K562 (cell line): ENCODE results near the gene ZFR2. TPM values are rescaled to one million over a fixed set of nuclear protein-coding genes. Genes with fewer than 3 reads are reported as not detected.
A peak's percentile ranks its signal among the peaks of the same experiment; 100 is the strongest.

Experiments used
- BCOR ChIP-seq: fragments of 450-650 bp; IDR thresholded peaks from 2 replicates; pipeline ENCODE4 v1.6.1; 2016
- CC2D1A ChIP-seq: fragments of 450-650 bp; IDR thresholded peaks from 2 replicates; pipeline ENCODE4 v1.6.1; 2017; ENCODE audit warnings: mild to moderate bottlenecking
- CREM ChIP-seq: IDR thresholded peaks from 2 replicates; pipeline ENCODE4 v1.6.1; 2014; ENCODE audit warnings: antibody characterized with exemption, low read depth
- ETV5 ChIP-seq: sonication (generic); formaldehyde crosslinking; IDR thresholded peaks from 2 replicates; pipeline ENCODE4 v1.4.0; 2020; ENCODE audit warnings: low read depth, mild to moderate bottlenecking, missing genetic modification reagents
- L3MBTL2 ChIP-seq: fragments of 450-650 bp; IDR thresholded peaks from 2 replicates; pipeline ENCODE4 v1.6.1; 2016; ENCODE audit warnings: mild to moderate bottlenecking, moderate library complexity
- MTA3 ChIP-seq: fragments of 450-650 bp; formaldehyde crosslinking; IDR thresholded peaks from 2 replicates; pipeline ENCODE4 v1.6.1; 2017; ENCODE audit warnings: mild to moderate bottlenecking, borderline replicate concordance
- MYBL2 ChIP-seq, 2 experiments: fragments of 450-650 bp in 1 of 2; sonication (generic) in 1 of 2; formaldehyde crosslinking in 1 of 2; IDR thresholded peaks; 2 replicates each; pipeline versions ENCODE4 v1.6.1 to v1.8.1; 2017 to 2022; ENCODE audit warnings: borderline replicate concordance in 1 of 2, inconsistent platforms in 1 of 2, low read depth in 1 of 2, mild to moderate bottlenecking in 1 of 2, missing genetic modification reagents in 1 of 2, moderate library complexity in 1 of 2
- NR1H2 ChIP-seq: sonication (generic); formaldehyde crosslinking; IDR thresholded peaks from 2 replicates; pipeline ENCODE4 v1.4.0; 2020; ENCODE audit warnings: mild to moderate bottlenecking, missing genetic modification reagents
- POLR2G ChIP-seq: fragments of 200-400 bp; formaldehyde crosslinking; IDR thresholded peaks from 2 replicates; pipeline ENCODE4 v1.6.1; 2017; ENCODE audit warnings: low read depth, mild to moderate bottlenecking, antibody characterized with exemption, low read length, moderate library complexity
- RAD51 ChIP-seq: fragments of 450-650 bp; IDR thresholded peaks from 2 replicates; pipeline ENCODE4 v1.7.1; 2016; ENCODE audit warnings: low read depth, mild to moderate bottlenecking, borderline replicate concordance
- RCOR1 ChIP-seq, 2 experiments: IDR thresholded peaks; 2 replicates each; pipeline ENCODE4 v1.6.1; 2012; ENCODE audit warnings: low read depth in 2 of 2, low read length in 2 of 2, borderline replicate concordance in 1 of 2, improper control_type of control experiment in 1 of 2
- RUNX1 ChIP-seq: sonication (generic); IDR thresholded peaks from 2 replicates; pipeline ENCODE4 v1.6.1; 2016; ENCODE audit warnings: antibody characterized with exemption, low read depth
- SLC30A9 ChIP-seq: fragments of 250-450 bp; sonication (Bioruptor Pico); IDR thresholded peaks from 2 replicates; pipeline ENCODE4 v1.8.0; 2022; ENCODE audit warnings: mild to moderate bottlenecking, moderate library complexity
- TAF9B ChIP-seq: fragments of 450-650 bp; IDR thresholded peaks from 2 replicates; pipeline ENCODE4 v1.6.1; 2018; ENCODE audit warnings: mild to moderate bottlenecking; ENCODE audit not compliant: partially characterized antibody
- TARDBP ChIP-seq: fragments of 450-650 bp; IDR thresholded peaks from 2 replicates; pipeline ENCODE4 v1.6.1; 2016
- USF2 ChIP-seq: sonication (generic); formaldehyde crosslinking; IDR thresholded peaks from 2 replicates; pipeline ENCODE4 v1.5.0; 2020; ENCODE audit warnings: missing genetic modification reagents
- ZFPM2 ChIP-seq: fragments of 250-450 bp; sonication (Bioruptor Pico); IDR thresholded peaks from 2 replicates; pipeline ENCODE4 v1.5.1; 2022; ENCODE audit warnings: mild to moderate bottlenecking
- ZNF274 ChIP-seq: IDR thresholded peaks from 2 replicates; pipeline ENCODE4 v1.6.1; 2011; ENCODE audit warnings: low read depth, mild to moderate bottlenecking, low read length, moderate library complexity, borderline replicate concordance
- ZNF57 ChIP-seq: fragments of 450-650 bp; formaldehyde crosslinking; IDR thresholded peaks from 2 replicates; pipeline ENCODE4 v1.4.0; 2020; ENCODE audit warnings: mild to moderate bottlenecking, moderate library complexity
- ZNF589 ChIP-seq: fragments of 200-800 bp; sonication (Bioruptor generic); IDR thresholded peaks from 2 replicates; pipeline ENCODE4 v1.6.1; 2016; ENCODE audit warnings: low read depth, missing genetic modification characterization, missing compliant biosample characterization
- polyA plus RNA-seq, 8 experiments: library from polyadenylated mRNA; depleted of rRNA in 4 of 8; stranded (reverse) in 5 of 8; unstranded in 3 of 8; fragments of >200 nt; fragmentation: Nextera tagmentation in 2 of 8; fragmentation: Illumina TruSeq in 1 of 8; extraction: Ambion mirVana in 2 of 8; extraction: Trizol in 1 of 8; gene quantifications; 2 replicates each; pipeline versions ENCODE4 v1.2.1 to v1.2.3, GENCODE V29; 2011 to 2014; ENCODE audit warnings: inconsistent platforms in 1 of 8, missing spikeins in 1 of 8
- total RNA-seq, 7 experiments: library from RNA; depleted of rRNA in 6 of 7; stranded (reverse); fragments of >200 nt in 6 of 7; fragmentation: Illumina TruSeq in 2 of 7; extraction: Trizol in 2 of 7; gene quantifications; 2 replicates each; pipeline versions ENCODE4 v1.2.1 to v1.2.3, GENCODE V29; 2011 to 2021; ENCODE audit warnings: low replicate concordance in 1 of 7
- TF ChIP-seq, protein P1 (sequence below): sonication (generic); formaldehyde crosslinking; IDR thresholded peaks from 2 replicates; pipeline ENCODE4 v1.8.1; 2023; ENCODE audit warnings: mild to moderate bottlenecking, missing genetic modification reagents
- TF ChIP-seq, protein P2 (sequence below): sonication (generic); formaldehyde crosslinking; IDR thresholded peaks from 2 replicates; pipeline ENCODE4 v1.8.0; 2023; ENCODE audit warnings: mild to moderate bottlenecking, missing genetic modification reagents
- TF ChIP-seq, protein P3 (sequence below): fragments of 250-450 bp; sonication (Bioruptor Pico); IDR thresholded peaks from 2 replicates; pipeline ENCODE4 v1.4.0; 2020

The ZFR2 gene
- total and polyA plus RNA-seq, 9 of the 15 experiments (the other 6 are each of a cell fraction or from before 2014, with no cell fraction given), result 0.03 to 0.59 (median 0.07) TPM; not detected in 6

GRCh38 chr19:3821857-3822364 is 46.9 kb downstream of the ZFR2 start (continued):
- TF ChIP-seq, protein P1, sequence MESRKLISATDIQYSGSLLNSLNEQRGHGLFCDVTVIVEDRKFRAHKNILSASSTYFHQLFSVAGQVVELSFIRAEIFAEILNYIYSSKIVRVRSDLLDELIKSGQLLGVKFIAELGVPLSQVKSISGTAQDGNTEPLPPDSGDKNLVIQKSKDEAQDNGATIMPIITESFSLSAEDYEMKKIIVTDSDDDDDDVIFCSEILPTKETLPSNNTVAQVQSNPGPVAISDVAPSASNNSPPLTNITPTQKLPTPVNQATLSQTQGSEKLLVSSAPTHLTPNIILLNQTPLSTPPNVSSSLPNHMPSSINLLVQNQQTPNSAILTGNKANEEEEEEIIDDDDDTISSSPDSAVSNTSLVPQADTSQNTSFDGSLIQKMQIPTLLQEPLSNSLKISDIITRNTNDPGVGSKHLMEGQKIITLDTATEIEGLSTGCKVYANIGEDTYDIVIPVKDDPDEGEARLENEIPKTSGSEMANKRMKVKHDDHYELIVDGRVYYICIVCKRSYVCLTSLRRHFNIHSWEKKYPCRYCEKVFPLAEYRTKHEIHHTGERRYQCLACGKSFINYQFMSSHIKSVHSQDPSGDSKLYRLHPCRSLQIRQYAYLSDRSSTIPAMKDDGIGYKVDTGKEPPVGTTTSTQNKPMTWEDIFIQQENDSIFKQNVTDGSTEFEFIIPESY (CRISPR knock-in tag), result peak; percentile 96
- TF ChIP-seq, protein P2, sequence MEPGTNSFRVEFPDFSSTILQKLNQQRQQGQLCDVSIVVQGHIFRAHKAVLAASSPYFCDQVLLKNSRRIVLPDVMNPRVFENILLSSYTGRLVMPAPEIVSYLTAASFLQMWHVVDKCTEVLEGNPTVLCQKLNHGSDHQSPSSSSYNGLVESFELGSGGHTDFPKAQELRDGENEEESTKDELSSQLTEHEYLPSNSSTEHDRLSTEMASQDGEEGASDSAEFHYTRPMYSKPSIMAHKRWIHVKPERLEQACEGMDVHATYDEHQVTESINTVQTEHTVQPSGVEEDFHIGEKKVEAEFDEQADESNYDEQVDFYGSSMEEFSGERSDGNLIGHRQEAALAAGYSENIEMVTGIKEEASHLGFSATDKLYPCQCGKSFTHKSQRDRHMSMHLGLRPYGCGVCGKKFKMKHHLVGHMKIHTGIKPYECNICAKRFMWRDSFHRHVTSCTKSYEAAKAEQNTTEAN (CRISPR knock-in tag), result 0 out of 2 replicates have a peak, but pooled peaks have one; percentile 39
- TF ChIP-seq CC2D1A (0 out of 2 replicates have a peak, but pooled peaks have one; percentile 59), ZNF589 (CRISPR knock-in tag) (no peak), NR1H2 (CRISPR knock-in tag) (no peak), ZNF274 (no peak), TAF9B (no peak), MTA3 (peak; percentile 53; the same call in 1 of the 2 replicates), ETV5 (CRISPR knock-in tag) (no peak), SLC30A9 (CRISPR knock-in tag) (no peak), POLR2G (no peak), RAD51 (peak; percentile 35; the same call in 1 of the 2 replicates), RCOR1 (IDR thresholded peaks at IDR 0.05; ENCODE audit: borderline replicate concordance in 1 of 2, low read depth in 2 of 2, low read length in 2 of 2) (peak in 1 of 2 experiments; percentile 45; a peak in 2 of 4 replicates), MYBL2 (IDR thresholded peaks at IDR 0.05; ENCODE audit: low read depth) (no peak), MYBL2 (CRISPR knock-in tag; IDR thresholded peaks at IDR 0.05; ENCODE audit: borderline replicate concordance) (no peak), ZFPM2 (CRISPR knock-in tag) (no peak), USF2 (peak; percentile 66), ZNF57 (CRISPR knock-in tag) (no peak), TARDBP (0 out of 2 replicates have a peak, but pooled peaks have one; percentile 63), BCOR (peak; percentile 88), L3MBTL2 (peak; percentile 98), CREM (peak; percentile 69; the same call in 1 of the 2 replicates), RUNX1 (no peak)
- TF ChIP-seq, protein P3, sequence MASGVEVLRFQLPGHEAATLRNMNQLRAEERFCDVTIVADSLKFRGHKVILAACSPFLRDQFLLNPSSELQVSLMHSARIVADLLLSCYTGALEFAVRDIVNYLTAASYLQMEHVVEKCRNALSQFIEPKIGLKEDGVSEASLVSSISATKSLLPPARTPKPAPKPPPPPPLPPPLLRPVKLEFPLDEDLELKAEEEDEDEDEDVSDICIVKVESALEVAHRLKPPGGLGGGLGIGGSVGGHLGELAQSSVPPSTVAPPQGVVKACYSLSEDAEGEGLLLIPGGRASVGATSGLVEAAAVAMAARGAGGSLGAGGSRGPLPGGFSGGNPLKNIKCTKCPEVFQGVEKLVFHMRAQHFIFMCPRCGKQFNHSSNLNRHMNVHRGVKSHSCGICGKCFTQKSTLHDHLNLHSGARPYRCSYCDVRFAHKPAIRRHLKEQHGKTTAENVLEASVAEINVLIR (CRISPR knock-in tag), result no peak
